Gastroesophageal sphincter (tissue), 3 donors: Measurements from ENCODE around the gene PCCB.

ENCODE experiments used
- CTCF ChIP-seq, 4 experiments: fragments of 200-600 bp in 2 of 4; fragments of 450-650 bp in 2 of 4; sonication (generic) in 1 of 4; IDR thresholded peaks; one replicate each; pipeline ENCODE4 v1.5.1; 2017 to 2019; ENCODE audit warnings: antibody characterized with exemption in 4 of 4, mild to moderate bottlenecking in 2 of 4, moderate library complexity in 2 of 4
- EP300 ChIP-seq: sonication (generic); formaldehyde crosslinking; IDR thresholded peaks from one replicate; pipeline ENCODE4 v1.6.1; 2017; ENCODE audit warnings: antibody characterized with exemption, mild to moderate bottlenecking
- POLR2A ChIP-seq, 2 donors: fragments of 450-650 bp; IDR thresholded peaks; one replicate each; pipeline ENCODE4 v1.6.1; 2017; ENCODE audit warnings: antibody characterized with exemption in 2 of 2, mild to moderate bottlenecking in 2 of 2, moderate library complexity in 1 of 2

- TF ChIP-seq CTCF (IDR thresholded peaks at IDR 0.05) (no peak), POLR2A (IDR thresholded peaks at IDR 0.05) (no peak), EP300 (no peak)
These were observed 50.3 kb downstream of the PCCB start for GRCh38 chr3:136300444-136300843.
